Endothelial cell of umbilical vein (primary cell): ENCODE data around the gene SYN1. TPM values are rescaled to one million over a fixed set of nuclear protein-coding genes. Genes with fewer than 3 reads are reported as not detected.

Experiments used
- BruUV-seq: library from RNA; stranded (reverse); fragments of 400-500 nt; replicated peaks from 2 replicates; lab custom pipeline; 2021; lab: Mats Ljungman, UMichigan
- CTCF ChIA-PET: fragments of 300-600, 350-600 bp; sonication (Branson Sonifier 250); formaldehyde crosslinking; loops from one replicate; lab custom pipeline; 2021; ENCODE audit warnings: antibody characterized with exemption, inconsistent platforms; lab: Charles Lee
- POLR2A ChIA-PET: fragments of 300-600, 350-600 bp; sonication (Branson Sonifier 250); formaldehyde crosslinking; loops from one replicate; lab custom pipeline; 2021; ENCODE audit warnings: antibody characterized with exemption, inconsistent platforms; lab: Charles Lee
- DNase-seq: peaks from one replicate; pipeline ENCODE4 v3.0.0-alpha.2; 2011; ENCODE audit warnings: low read depth, low spot score
- FAIRE-seq: peaks from 2 replicates; lab custom pipeline; 2011; peaks lifted over from hg19 to GRCh38; lab: Jason Lieb, UNC
- H2AFZ ChIP-seq: 2 replicates; pipeline ENCODE4 v1.6.0; 2012; ENCODE audit warnings: low read depth, low read length, control low read depth, inconsistent platforms
- H3K27ac ChIP-seq: 2 replicates; pipeline ENCODE4 v1.5.1; 2011; ENCODE audit warnings: low read depth, mild to moderate bottlenecking, control low read depth, low read length, moderate library complexity; ENCODE audit not compliant: insufficient read depth
- H3K27me3 ChIP-seq, 2 experiments: 2 replicates each; pipeline versions ENCODE4 v1.6.0 to v1.6.1; 2011; ENCODE audit warnings: low read length in 2 of 2, mixed read lengths in 1 of 2; ENCODE audit not compliant: control insufficient read depth in 2 of 2, insufficient read depth in 2 of 2
- H3K36me3 ChIP-seq, 2 experiments: 2 replicates in 1 of 2; 3 replicates in 1 of 2; pipeline ENCODE4 v1.5.1; 2011; ENCODE audit warnings: low read length in 2 of 2, mild to moderate bottlenecking in 1 of 2, moderate library complexity in 1 of 2; ENCODE audit not compliant: control insufficient read depth in 2 of 2, insufficient read depth in 2 of 2; ENCODE audit errors: extremely low read depth in 1 of 2
- H3K4me1 ChIP-seq: 3 replicates; pipeline ENCODE4 v1.5.1; 2011; ENCODE audit warnings: mild to moderate bottlenecking, low read length; ENCODE audit not compliant: control insufficient read depth, insufficient read depth; ENCODE audit errors: extremely low read depth
- H3K4me2 ChIP-seq: 2 replicates; pipeline ENCODE4 v1.6.1; 2011; ENCODE audit warnings: low read length, control low read depth, mixed read lengths; ENCODE audit not compliant: insufficient read depth
- H3K4me3 ChIP-seq, 3 experiments: fragments of 200-600 bp in 1 of 3; sonication (generic), shearing (Covaris generic) in 1 of 3; replicated peaks in 1 of 3; 2 replicates each; pipeline ENCODE4 v1.5.1; 2011 to 2016; ENCODE audit warnings: control low read depth in 3 of 3, low read length in 3 of 3, mild to moderate bottlenecking in 2 of 3, inconsistent platforms in 1 of 3, low read depth in 1 of 3, moderate library complexity in 1 of 3; ENCODE audit not compliant: insufficient read depth in 1 of 3
- H3K79me2 ChIP-seq: 2 replicates; pipeline ENCODE4 v1.6.0; 2012; ENCODE audit warnings: low read length, inconsistent platforms; ENCODE audit not compliant: control insufficient read depth, insufficient read depth
- H3K9ac ChIP-seq: replicated peaks from 2 replicates; pipeline ENCODE3; 2011; ENCODE audit warnings: low read length, control low read depth; ENCODE audit not compliant: insufficient read depth; ENCODE audit errors: extremely low read depth
- H3K9me1 ChIP-seq: replicated peaks from 3 replicates; pipeline ENCODE4 v1.6.0; 2011; ENCODE audit warnings: mild to moderate bottlenecking, low read length; ENCODE audit not compliant: control insufficient read depth, insufficient read depth; ENCODE audit errors: extremely low read depth
- H3K9me3 ChIP-seq: replicated peaks from 2 replicates; pipeline ENCODE4 v1.5.1; 2012; ENCODE audit warnings: low read length, inconsistent platforms; ENCODE audit not compliant: control insufficient read depth, insufficient read depth
- H4K20me1 ChIP-seq: replicated peaks from 2 replicates; pipeline ENCODE3; 2011; ENCODE audit warnings: mild to moderate bottlenecking, low read length; ENCODE audit not compliant: control insufficient read depth, insufficient read depth; ENCODE audit errors: extremely low read depth
- EZH2 ChIP-seq: IDR thresholded peaks from 2 replicates; pipeline ENCODE4 v1.6.1; 2012; ENCODE audit warnings: borderline replicate concordance, low read depth, mild to moderate bottlenecking, moderate library complexity, low read length, inconsistent platforms; ENCODE audit not compliant: severe bottlenecking
- FOS ChIP-seq: IDR thresholded peaks from 2 replicates; pipeline ENCODE4 v1.6.1; 2011; ENCODE audit warnings: mild to moderate bottlenecking, low read length, moderate library complexity, borderline replicate concordance; ENCODE audit not compliant: insufficient read depth
- GATA2 ChIP-seq: IDR thresholded peaks from 2 replicates; pipeline ENCODE4 v1.7.0; 2011; ENCODE audit warnings: low read depth, mild to moderate bottlenecking, moderate library complexity, mixed read lengths, low read length; ENCODE audit not compliant: insufficient read length, insufficient read depth
- JUN ChIP-seq: IDR thresholded peaks from 2 replicates; pipeline ENCODE4 v1.6.1; 2011; ENCODE audit warnings: borderline replicate concordance, low read depth; ENCODE audit not compliant: insufficient read length, insufficient read depth
- MYC ChIP-seq: IDR thresholded peaks from one replicate; pipeline ENCODE4 v1.6.1; 2011; ENCODE audit warnings: mild to moderate bottlenecking, low read depth, low read length
- POLR2A ChIP-seq: IDR thresholded peaks from 2 replicates; pipeline ENCODE4 v1.6.1; 2012; ENCODE audit warnings: low read depth, mild to moderate bottlenecking, control low read depth, low read length
- POLR2AphosphoS5 ChIP-seq: IDR thresholded peaks from 2 replicates; pipeline ENCODE4 v1.6.1; 2012; ENCODE audit warnings: low read depth, mild to moderate bottlenecking, control low read depth, low read length, moderate library complexity; ENCODE audit not compliant: insufficient read depth
- dilution Hi-C: fragments of 300-500 bp; cut with MboI; formaldehyde crosslinking; loops from one replicate; pipeline ENCODE4 v1.15.0; 2019; ENCODE audit warnings: low sequenced_read_pairs; ENCODE audit not compliant: extremely low pct_ligation_motif_present
- intact Hi-C: fragments of 100-400 bp; cut with micrococcal nuclease; formaldehyde crosslinking; loops from one replicate; pipeline ENCODE4 v1.10.0; 2022
- polyA plus RNA-seq, 4 experiments: library from polyadenylated mRNA; depleted of rRNA in 3 of 4; stranded (reverse) in 3 of 4; unstranded in 1 of 4; fragments of >200 nt; gene quantifications; 2 replicates each; pipeline versions ENCODE4 v1.2.1 to v1.2.3, GENCODE V29; 2011 to 2012; ENCODE audit warnings: missing spikeins in 1 of 4
- total RNA-seq: library from RNA; stranded (reverse); gene quantifications from 2 replicates; pipeline ENCODE4 v1.2.3, GENCODE V29; 2021
- TF ChIP-seq, protein P1 (sequence below): IDR thresholded peaks from 2 replicates; pipeline ENCODE4 v1.6.1; 2011; ENCODE audit not compliant: insufficient read depth, insufficient read length
- TF ChIP-seq, protein P2 (sequence below), 2 donors: IDR thresholded peaks; 1 replicate in 1 of 2; 2 replicates in 1 of 2; pipeline ENCODE4 v1.5.1; 2011; ENCODE audit warnings: low read length in 2 of 2, mild to moderate bottlenecking in 2 of 2, moderate library complexity in 2 of 2, control low read depth in 1 of 2, inconsistent platforms in 1 of 2, low read depth in 1 of 2; ENCODE audit not compliant: insufficient read depth in 1 of 2; ENCODE audit errors: extremely low read depth in 1 of 2

Gene SYN1
- total and polyA plus RNA-seq, 2 donors (not counting 3 experiments of a cell fraction or from before 2014, with no cell fraction given), result not detected

DNA sequence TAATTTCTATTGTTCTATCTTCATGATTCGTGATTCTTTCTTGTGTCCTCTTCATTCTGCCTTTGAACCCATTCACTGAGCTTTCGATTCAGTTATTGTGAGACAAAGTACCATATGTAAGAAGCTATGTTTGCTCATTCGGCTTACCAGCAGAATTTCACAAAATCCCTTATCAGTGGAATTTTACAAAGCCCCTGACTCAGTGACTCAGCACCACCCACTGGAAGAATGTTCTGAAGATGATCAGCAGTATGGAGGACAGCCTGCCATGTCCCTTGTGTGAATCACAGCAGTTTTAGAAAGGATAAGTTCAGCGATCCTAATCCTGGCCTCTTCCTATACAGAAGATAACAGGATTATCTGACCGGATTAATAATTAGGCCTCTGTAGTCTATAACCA, 45.1 kb upstream of the SYN1 start:
- ChIA-PET POLR2A (no interaction called here), CTCF (no interaction called here)
- H3K4me2 ChIP-seq, result no peak overlapping the region
- no peaks in the 10 kb centered on the region for H3K9me3 ChIP-seq
- TF ChIP-seq FOS (no peak), POLR2AphosphoS5 (no peak), EZH2 (no peak), POLR2A (no peak), JUN (no peak), GATA2 (no peak), MYC (no peak)
- TF ChIP-seq, protein P1, sequence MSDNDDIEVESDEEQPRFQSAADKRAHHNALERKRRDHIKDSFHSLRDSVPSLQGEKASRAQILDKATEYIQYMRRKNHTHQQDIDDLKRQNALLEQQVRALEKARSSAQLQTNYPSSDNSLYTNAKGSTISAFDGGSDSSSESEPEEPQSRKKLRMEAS, result no peak
- TF ChIP-seq, protein P2, sequence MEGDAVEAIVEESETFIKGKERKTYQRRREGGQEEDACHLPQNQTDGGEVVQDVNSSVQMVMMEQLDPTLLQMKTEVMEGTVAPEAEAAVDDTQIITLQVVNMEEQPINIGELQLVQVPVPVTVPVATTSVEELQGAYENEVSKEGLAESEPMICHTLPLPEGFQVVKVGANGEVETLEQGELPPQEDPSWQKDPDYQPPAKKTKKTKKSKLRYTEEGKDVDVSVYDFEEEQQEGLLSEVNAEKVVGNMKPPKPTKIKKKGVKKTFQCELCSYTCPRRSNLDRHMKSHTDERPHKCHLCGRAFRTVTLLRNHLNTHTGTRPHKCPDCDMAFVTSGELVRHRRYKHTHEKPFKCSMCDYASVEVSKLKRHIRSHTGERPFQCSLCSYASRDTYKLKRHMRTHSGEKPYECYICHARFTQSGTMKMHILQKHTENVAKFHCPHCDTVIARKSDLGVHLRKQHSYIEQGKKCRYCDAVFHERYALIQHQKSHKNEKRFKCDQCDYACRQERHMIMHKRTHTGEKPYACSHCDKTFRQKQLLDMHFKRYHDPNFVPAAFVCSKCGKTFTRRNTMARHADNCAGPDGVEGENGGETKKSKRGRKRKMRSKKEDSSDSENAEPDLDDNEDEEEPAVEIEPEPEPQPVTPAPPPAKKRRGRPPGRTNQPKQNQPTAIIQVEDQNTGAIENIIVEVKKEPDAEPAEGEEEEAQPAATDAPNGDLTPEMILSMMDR (IDR thresholded peaks at IDR 0.05; ENCODE audit: extremely low read depth in 1 of 2, insufficient read depth in 1 of 2, low read depth in 1 of 2, low read length in 2 of 2), result no peak
- FAIRE-seq (no peak), DNase-seq (no peak)
- dilution Hi-C loops, result no loop called here
- no TSS peak for BruUV-seq
- intact Hi-C loops, result no loop called here
- no peak overlapping the region for H3K4me3 ChIP-seq
- peaks cover 2% of the 10 kb centered on the region for H3K4me1 ChIP-seq
- no peak overlapping the region for H3K27ac ChIP-seq
- no peak overlapping the region for H2AFZ ChIP-seq
- no peak overlapping the region for H3K9ac ChIP-seq
- H3K36me3 ChIP-seq, result no peaks in the 10 kb centered on the region
- H4K20me1 ChIP-seq, result no peaks in the 10 kb centered on the region
- H3K27me3 ChIP-seq, result no peaks in the 10 kb centered on the region
- H3K79me2 ChIP-seq, result no peaks in the 10 kb centered on the region
- H3K9me1 ChIP-seq, result no peaks in the 10 kb centered on the region
